SU-DHL-6 (cell line): ENCODE measurements around the gene NLGN2.

ENCODE experiments used
- CTCF ChIP-seq: fragments of 200-600 bp; sonication (generic); IDR thresholded peaks from one replicate; pipeline ENCODE4 v1.5.1; 2017; ENCODE audit warnings: antibody characterized with exemption, mild to moderate bottlenecking, low read length, moderate library complexity; ENCODE audit not compliant: insufficient read depth, poor library complexity, severe bottlenecking
- EZH2phosphoT487 ChIP-seq: fragments of 200-600 bp; sonication (generic), shearing (Covaris generic); conservative IDR thresholded peaks from 2 replicates; pipeline ENCODE4 v1.6.1; 2018; ENCODE audit warnings: mild to moderate bottlenecking, antibody characterized with exemption, low read length, moderate library complexity, mixed read lengths

DNA sequence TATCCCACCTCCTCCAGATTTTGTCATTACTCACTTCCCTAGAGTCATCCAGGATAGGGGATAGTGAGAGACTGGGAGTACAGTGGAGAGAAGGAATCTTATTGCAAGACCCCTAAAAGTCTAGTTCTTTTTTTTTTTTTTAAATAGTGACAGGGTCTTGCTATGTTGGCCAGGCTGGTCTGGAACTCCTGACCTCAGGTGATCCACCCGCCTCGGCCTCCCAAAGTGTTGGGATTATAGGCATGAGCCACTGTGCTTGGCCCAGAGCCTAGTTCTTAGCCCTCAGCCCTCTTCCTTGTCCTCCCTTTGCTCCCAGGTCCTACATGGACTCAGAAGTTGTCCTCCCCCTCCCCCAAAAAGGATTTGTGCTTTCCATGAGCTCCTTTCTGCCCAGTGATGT, 34.5 kb downstream of the NLGN2 start:
- TF ChIP-seq CTCF (no peak), EZH2phosphoT487 (no peak)
